NCI-H526 (cell line): Measurements from ENCODE around the gene IFNL4.
"Not testable (repeated sequence)": the region's sequence is repeated elsewhere in the genome, so short reads cannot be mapped to it uniquely, and the experiment has no call there.

ENCODE experiments used
- DNase-seq, 2 experiments: peaks; one replicate each; lab custom pipeline; 2025; lab: John Stamatoyannopoulos, UW

Gene IFNL4

DNA sequence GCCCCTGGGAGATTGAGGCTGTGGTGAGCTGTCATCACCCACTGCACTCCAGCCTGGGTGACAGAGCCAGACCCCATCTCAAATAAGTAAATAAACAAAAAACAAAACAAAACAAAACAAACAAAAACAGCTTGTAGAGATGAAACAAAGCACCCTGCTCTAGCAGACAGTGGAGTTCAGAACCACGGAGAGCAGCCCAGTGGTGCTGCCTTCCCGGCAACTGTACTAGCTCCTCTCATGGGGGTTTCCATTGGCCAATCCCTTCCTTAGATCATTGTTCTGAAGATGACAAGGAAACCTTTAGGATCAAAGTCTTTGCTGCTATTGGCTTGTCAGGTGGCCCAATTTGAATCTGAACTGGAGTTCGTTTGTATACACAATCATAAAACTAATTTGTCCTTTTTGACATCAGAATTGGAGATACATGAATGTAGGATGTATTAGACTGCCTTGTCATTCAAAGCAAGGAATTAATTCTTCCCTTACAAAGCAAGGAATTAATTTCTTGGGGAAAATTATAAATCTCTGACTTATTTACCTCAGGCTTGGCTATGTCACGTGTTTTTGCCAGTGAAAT is 24.9 kb downstream of the IFNL4 start:
- DNase-seq = no peak

DNA sequence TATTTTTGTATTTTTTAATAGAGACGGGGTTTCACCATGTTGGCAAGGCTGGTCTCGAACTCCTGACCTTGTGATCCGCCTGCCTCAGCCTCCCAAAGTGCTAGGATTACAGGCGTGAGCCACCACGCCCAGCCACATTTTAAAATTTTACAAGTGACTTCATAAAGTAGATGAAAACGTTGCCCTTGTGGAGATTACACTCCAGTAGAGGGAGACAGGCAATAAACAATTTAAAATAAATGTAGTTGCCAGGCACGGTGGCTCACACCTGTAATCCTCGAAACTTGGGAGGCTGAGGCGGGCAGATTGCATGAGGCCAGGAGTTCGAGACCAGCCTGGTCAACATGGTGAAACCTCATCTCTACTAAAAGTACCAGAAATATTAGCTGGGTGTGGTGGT is 29.5 kb downstream of the IFNL4 start:
- not testable (repeated sequence) for DNase-seq

DNA sequence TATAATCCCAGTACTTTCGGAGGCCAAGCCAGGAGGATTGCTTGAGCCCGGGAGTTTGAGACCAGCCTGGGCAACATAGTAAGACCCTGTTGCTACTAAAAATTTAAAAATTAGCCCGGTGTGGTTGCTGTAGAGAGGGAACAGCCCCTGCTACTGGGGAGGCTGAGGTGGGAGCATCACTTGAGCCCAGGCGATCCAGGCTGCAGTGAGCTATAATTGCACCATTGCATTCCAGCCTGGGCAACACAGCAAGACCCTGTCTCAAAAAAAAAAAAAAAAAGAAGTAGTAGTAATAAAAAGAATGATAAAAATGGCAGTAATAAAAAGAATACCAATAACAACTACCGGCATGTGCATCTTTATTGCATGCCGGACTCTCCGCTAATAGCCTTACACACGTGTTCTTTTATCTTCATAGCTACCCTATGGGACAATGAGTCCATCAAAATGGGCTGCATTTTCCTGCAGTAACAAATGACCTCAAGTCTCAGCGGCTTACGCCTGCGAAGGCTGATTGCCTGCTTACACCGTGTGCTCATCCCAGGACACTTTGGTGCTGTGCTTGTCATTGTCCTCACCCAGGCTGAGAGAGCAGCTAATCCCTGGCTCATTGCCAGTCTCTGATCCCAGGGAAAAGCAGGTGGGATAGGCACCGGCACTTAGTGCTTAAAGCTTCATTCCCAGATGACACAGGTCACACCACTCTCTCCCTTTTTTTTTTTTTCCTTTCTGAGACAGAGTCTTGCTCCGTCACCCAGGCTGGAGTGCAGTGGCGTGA is 30.2 kb downstream of the IFNL4 start:
- DNase-seq = no peak

DNA sequence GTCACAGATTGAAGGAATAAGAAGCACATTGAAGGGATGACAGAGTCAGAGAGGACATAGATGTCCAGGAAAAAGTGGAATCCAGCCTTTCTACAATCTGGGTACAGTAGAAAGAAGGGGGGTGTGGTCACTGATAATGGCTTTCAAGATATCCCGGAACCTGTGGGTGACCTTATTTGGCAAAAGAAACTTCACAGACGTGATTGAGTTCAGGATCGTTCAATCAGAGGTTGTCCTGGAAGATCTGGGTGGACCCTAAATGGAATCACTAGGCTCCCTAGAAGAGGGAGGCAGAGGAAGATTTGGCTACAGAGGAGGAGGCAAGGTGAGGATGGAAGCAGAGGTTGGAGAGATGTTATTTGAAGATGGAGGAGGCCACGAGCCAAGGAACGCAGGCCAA is 31.6 kb downstream of the IFNL4 start:
- no peak for DNase-seq

DNA sequence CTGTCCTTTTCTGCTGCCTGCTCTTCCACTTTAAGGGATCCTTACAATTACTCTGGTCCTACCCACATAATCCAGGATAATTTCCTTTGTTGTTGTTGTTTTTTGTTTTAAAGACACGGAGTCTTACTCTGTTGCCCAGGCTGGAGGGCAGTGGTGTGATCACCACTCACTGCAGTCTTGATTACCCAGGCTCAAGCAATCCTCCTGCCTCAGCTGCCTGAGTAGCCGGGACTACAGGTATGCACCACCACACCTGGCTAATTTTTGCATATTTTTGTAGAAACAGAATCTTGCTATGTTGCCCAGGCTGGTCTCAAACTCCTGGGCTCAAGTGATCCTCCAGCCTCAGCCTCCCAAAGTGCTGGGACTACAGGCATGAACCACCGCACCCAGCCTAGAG is 33.3 kb downstream of the IFNL4 start:
- not testable (repeated sequence) for DNase-seq

DNA sequence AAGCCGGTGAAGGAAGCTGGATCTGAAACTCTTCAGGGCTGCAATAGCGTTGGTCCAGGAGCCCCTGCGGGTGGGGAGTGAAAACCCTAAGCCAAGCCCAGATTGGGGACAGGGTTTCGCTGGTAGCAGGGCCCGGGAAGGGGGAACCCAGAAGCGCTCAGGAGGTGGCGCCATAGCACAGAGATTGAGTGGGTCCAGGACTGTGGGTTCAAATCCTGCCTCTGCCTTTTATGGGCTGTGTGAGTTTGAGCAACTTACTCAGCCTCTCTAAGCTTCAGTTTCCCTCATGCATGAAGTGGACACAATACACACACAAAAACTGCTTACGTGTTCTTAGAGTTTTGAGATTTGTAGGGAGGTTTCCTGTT is 36.3 kb downstream of the IFNL4 start:
- peak in 1 of 2 experiments; percentile 73 for DNase-seq

DNA sequence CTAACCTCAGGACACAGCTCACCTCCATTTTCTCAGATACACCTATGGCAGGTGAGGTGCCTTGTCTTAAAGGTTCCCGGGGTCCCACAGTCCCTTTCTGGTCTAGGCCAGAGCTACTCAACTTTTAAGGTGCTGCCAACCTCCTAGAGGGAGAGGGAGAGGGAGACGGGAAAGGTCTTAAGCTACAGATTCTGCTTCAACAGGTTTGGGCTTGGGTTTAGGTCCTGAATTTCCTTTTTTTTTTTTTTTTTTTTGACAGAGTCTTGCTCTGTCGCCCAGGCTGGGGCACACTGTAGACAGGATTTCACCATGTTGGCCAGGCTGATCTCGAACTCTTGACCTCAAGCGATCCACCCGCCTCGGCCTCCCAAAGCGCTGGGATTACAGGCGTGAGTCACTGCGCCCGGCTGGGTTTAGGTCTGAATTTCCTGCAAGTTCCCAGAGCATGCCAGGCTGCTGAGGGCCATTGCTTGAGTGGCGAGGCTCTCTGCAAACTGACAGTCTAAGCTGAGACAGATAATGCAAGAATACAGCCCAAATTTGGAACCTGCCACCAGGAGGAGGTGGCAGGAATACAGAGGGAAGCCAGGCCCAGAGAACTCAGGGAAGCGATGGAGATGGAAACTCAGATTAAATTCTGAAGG is 36.8 kb downstream of the IFNL4 start:
- DNase-seq = no peak

DNA sequence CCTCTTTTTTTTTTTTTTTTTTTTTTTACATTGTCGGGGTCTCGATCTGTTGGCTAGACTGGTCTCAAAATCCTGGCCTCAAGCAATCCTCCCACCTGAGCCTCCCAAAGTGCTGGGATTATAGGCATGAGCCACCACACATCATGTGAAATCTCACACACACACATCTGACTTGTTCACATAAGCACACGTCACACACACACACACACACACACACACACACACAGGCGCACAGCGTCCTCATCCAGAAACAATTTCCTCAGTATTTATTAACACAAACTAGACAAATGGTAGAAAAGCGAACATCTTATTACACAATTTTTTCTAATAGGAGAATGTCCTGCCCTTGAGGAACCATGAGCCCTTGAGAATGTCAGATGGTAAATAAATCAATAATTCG is 39.5 kb downstream of the IFNL4 start:
- no peak for DNase-seq

DNA sequence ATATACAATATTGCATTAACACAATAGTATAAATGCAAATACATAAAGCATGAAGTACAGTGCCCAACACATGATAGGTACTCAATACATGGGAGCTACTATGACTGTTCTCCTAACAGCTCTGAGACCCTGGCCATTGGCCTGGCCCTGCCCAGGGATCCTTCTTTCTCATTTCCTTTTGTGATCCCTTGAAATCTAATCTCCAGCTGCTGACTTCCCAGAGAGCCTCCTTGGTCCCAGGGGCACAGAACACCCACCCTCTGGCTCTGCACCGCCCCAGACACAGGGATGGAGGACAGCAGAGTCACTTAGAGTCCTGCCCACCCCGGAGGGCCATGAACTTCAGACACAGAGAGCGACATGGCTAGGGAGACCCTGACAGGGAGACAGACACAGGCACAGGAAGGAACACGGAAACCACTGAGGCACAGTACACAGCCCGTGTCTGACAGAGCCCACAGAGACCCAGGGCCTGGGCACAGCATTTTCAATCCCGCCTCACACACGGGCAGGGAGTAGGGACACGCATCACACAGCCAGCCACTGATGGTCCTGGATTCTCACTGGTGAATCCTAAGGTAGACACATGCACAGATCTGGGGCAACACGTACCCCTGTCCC is 40.4 kb downstream of the IFNL4 start:
- DNase-seq = no peak

DNA sequence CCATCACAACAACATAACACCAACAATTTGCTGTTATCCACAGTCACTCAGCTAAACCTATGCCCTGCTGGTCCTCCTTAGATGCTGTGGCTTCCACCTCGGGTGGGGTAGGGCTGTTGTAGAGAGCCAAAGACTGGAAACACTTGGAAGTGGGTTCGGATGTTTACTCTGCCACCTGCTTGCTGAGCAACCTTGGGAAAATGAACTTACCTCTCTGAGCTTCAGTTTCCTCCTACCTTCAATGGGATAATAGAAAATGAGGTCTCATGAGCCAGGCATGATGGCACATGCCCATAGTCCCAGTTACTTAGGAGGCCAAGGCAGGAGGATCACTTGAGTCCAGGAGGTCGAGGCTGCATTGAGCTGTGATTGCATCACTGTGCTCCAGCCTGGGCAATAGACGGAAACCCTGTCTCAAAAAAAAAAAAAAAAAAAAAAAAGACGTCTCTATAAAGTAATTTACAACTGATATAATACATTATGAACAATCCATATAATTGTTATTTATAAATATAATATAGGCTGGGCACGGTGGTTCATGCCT is 41.3 kb downstream of the IFNL4 start:
- DNase-seq = no peak

DNA sequence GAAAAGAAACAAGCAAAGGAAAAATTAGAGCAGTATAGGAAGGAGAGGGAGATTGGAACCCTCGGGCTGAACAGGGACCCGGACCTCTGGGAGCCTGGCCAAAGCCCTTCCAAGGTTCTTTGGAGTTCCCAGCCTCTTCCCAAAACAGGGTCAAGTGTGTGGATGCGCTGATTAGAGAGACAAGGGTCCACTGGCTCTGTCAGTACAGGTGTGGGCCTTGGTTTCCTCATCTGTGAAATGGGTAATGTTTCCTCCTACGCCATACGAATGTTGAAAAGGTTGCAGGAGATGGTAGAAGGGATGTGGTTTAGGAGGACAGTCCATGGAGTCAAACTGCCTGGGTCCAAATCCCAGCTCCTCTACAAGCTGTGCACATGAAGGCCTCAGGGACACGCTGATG is 42.5 kb downstream of the IFNL4 start:
- DNase-seq = no peak

DNA sequence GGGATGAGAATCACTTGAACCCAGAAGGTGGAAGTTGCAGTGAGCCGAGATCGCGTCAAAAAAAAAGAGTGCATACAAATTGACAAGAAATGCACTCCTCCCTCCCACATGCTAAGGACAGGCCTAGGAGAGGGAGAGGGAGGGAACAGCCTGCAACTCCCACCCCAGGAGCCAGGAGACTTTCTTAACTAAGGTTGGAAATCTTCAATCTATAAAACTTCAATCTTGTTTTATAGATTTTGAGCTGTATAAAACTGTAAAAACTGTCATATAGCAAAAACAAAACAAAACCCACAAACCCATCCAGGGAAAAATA is 43.2 kb downstream of the IFNL4 start:
- no peak for DNase-seq

DNA sequence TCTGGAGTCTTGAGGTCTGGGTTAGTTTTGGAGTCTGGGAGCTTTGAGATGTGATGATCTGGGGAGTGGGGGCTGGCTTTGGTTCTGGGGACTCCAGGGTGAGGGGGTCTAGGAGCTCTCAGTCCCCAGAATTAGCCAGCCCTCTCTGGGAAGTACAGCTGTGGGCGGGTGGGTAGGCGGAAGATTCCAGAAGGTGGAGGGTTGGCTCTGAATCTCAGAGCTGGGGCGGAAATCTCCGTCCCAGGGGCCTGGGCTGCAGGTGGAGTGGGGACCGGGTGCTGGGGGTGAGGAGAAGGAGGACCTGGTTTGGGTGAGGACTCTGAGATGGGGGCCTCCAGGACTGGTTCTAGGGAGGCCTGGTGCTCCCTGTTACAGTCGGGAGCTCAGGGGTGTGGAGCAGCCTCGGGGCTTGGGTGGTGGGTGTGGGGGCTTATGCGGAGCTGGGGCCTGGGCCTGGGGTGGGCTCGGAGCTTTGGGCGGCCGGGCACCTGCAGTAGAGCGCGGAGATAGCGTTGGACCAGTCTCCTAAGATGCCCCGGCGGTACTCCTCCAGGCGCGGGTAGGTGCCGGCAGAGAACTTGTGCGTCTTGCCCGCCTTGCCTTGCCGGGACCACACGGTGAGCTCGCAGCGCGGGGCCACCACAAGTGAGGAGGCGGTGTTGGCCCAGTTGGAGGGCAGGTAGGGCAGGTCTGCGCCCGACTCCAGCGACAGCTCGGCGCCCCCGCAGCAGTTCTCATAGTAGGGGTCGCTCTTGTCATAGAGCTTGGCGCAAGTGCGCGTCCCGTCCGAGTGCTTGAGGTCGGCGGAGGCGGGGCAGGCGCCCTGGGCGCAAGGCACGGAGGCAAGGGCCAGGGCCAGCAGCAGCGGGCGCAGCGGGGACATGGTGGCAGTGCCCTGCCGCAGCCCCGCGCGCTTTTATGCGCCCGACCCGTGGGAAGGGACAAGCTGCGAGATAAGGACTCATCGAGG is 45.0 kb downstream of the IFNL4 start, which contains the start of gene SYCN:
Gene SYCN (minus strand): TSS at position 892 of the 970 bp plus-strand sequence. CDS start 9 bp downstream, at position 883.
- no peak for DNase-seq

DNA sequence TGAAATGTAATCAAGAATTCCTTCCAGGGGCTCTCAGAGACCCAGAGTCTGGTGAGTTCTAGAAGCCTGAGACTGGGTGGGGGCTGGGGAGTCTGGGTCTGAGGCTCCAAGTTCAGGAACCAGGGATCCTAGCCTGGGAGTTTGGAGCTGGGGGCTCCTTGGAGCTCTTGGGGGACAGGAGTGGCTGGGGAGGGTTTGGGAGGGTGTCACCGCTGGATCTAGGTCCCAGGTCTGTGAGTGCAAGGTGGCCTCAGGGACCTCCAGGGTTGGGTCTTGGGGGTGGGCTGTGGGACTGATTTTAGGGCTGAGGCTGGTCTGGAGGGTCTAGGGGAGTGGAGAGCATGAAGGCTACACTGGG is 45.7 kb downstream of the IFNL4 start:
- no peak for DNase-seq

DNA sequence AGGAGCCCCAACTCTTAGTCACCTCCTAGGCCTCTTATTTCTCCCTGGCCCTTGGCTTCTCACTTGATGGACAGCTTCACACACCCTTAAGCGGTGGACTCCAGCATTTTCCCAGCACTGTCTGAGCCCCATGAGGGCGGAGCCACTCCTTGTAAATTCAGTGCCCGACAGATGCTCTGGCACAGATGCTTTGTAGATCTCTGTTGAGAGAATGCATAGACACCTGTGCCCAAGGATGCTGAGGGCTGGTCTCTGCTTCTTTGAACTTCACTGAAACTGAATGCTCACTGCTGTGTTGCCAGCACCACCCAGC is 47.9 kb downstream of the IFNL4 start:
- DNase-seq = no peak

DNA sequence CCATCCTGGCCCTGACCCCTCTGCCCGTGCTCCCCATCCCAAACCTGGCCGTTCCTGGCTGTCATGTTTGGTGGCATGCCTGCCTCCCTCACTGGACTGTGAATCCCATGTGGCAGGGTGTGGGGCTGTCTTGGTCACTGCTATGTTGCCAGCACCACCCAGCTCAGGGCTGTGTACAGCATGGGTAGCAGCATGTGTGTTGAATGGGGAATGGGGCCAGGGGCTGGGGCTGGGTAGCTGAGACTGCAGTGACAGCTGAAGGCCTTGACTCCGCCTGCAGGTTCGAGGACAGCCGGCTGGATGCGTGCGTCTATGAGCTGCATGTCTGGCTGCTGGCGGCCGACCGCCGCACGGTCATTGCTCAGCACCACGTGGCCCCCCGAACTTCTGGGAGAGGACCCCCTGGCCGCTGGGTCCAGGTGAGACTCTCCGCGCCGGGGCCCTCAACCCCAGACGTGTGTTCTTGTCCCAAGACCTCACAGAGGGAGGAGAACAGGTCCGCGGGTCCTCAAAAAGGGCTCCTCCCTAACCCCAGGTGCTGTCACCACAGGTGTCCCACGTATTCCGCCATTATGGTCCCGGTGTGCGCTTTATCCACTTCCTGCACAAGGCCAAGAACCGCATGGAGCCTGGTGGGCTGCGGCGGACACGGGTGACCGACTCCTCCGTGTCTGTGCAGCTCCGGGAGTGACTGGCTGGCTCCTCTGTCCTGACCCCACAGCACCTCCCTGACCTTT is 48.4 kb downstream of the IFNL4 start:
- DNase-seq = no peak

DNA sequence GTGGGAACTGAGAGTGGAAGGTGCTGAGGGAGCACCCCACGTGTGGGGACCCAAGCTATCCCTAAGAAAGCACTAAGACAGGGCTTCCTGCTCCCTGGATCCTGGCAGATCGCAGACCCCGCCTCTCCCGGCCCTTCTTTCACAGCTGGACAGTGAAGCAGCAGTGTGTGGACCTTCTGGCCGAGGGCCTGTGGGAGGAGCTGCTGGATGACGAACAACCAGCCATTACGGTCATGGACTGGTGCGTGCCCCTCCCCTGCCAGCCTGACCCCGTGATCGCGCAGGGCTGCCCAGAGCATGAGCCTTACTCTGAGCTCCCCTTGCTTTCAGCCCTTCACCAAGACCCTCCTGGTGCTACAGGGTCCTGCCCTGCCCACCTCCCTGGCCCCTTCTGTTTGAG is 49.6 kb downstream of the IFNL4 start:
- DNase-seq = no peak

DNA sequence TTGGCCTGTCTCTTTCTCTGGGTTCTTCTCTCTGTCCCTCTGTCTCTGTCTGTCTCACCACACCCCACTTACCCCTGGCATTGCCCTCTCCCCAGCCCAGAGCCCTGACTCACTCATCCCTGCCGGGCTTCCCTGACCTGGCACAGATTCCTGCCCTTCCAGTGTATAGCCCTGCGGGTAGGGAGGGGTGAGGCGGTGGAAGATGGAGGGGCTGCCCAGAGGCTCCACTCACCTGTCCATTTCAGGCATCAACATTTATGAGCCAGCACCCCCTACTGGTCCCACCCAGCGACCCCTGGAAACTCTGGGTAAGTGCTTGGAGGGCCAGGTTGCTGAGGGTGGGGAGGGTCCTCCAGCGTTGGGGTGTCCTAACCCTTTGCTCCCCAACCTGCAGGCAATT is 50.8 kb downstream of the IFNL4 start:
- no peak for DNase-seq

DNA sequence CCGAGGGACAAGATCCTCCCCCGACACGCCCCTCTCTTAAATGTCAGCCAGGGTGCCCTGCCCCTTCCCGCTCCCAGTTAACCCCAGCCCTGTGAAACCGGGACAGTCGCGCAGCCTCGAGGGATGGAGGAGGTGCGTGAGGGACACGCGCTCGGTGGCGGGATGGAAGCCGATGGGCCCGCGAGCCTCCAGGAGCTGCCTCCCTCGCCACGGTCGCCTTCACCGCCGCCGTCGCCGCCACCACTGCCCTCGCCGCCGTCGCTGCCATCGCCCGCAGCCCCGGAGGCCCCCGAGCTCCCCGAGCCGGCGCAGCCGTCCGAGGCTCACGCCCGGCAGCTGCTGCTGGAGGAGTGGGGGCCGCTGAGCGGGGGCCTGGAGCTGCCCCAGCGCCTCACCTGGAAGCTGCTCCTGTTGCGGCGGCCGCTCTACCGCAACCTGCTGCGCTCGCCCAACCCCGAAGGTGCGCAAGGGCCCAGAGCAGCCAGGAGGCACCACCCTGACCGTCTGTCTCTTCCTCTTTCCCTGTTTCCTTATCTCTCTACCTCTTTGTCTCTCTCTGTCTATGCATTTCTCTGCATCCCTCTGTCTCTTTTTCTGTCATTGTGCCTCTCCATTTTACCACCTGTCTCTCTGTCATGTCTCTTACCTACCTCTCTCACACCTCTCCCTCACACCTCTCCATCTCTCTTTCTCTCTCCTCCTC is 51.6 kb downstream of the IFNL4 start, which contains the start of gene NCCRP1:
Gene NCCRP1 (plus strand): TSS at position 105 of the 703 bp plus-strand sequence. CDS start 19 bp downstream, at position 124.
- peak in 1 of 2 experiments; percentile 39 for DNase-seq

DNA sequence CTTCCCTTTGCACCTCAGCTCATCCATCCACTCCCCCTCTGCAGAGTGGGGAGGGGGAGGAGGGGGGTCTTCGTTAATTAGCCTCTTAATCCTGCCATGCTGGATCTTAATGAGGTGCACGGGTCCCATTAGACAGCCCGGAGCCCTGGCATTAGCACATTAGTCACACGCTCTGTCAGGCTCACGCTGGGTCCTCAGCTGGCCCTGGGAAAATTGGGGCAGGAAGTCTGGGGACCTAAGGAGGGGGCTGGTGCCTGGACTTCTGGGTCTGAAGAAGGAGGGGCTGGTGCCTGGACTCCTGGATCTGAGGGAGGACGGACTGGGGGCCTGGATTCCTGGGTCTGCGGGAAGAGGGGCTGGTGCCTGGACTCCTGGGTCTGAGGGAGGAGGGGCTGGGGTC is 52.3 kb downstream of the IFNL4 start:
- DNase-seq = no peak
